ENCODE results near the gene ACOXL.
"Not testable (repeated sequence)": the region's sequence is repeated elsewhere in the genome, so short reads cannot be mapped to it uniquely, and the experiment has no call there.

DNA sequence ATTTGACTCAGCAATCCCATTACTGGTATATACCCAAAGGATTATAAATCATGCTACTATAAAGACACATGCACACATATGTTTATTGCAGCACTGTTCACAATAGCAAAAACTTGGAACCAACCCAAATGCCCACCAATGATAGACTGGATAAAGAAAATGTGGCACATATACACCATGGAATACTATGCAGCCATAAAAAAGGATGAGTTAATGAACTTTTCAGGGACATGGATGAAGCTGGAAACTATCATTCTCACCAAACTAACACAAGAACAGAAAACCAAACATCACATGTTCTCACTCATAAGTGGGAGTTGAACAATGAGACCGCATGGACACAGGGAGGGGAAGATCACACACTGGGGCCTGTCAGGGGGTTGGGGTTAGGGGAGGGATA, 350.3 kb downstream of the ACOXL start:
- TF ChIP-seq POLR2A, CTCF (IDR thresholded peaks at IDR 0.05): not testable (repeated sequence)
